Measurements from ENCODE around the gene MYL12B. TPM values are rescaled to one million over a fixed set of nuclear protein-coding genes. Genes with fewer than 3 reads are reported as not detected.
A peak's percentile ranks its signal among the peaks of the same experiment; 100 is the strongest.

MYL12B gene
- total RNA-seq, 1 experiment from 2014 or later: 166 TPM

- H3K23ac ChIP-seq (ENCODE audit: insufficient read length, low read depth, low read length): no peak overlapping the region
These were observed 949 bp upstream of the MYL12B start for GRCh38 chr18:3260995-3261372.

More at GRCh38 chr18:3260995-3261372, 949 bp upstream of the MYL12B start:
- Histone ChIP-seq H3K27me3 (ENCODE audit: insufficient read depth, low read length) (no peaks in the 10 kb centered on the region), H2AK5ac (ENCODE audit: insufficient read length, low read length) (no peak overlapping the region), H2AFZ (ENCODE audit: low read length) (no peak overlapping the region), H3T11ph (ENCODE audit: low read length) (no peak overlapping the region), H3K27ac (ENCODE audit: insufficient read length, low read depth, low read length) (peak overlapping the region; percentile 77), H3K79me1 (ENCODE audit: insufficient read depth, low read depth, low read length, poor library complexity, severe bottlenecking) (no peaks in the 10 kb centered on the region), H3K4ac (ENCODE audit: low read depth, low read length) (no peak overlapping the region), H4K20me1 (ENCODE audit: control insufficient read depth, insufficient read depth, insufficient read length) (no peaks in the 10 kb centered on the region), H2BK20ac (ENCODE audit: low read depth, low read length, poor library complexity, severe bottlenecking) (no peak overlapping the region), H4K5ac (ENCODE audit: insufficient read length, low read depth, low read length) (no peak overlapping the region), H3K23me2 (ENCODE audit: insufficient read length, low read depth, low read length, poor library complexity, severe bottlenecking) (peaks cover 4% of the 10 kb centered on the region), H4K91ac (ENCODE audit: insufficient read length, low read depth, low read length) (no peak overlapping the region), H2BK15ac (ENCODE audit: low read depth, low read length) (no peak overlapping the region), H3K9me3 (ENCODE audit: control insufficient read depth, low read depth, low read length) (no peaks in the 10 kb centered on the region), H3K9ac (ENCODE audit: extremely low read depth, insufficient read length, low read length) (peak overlapping the region; percentile 93), H3K4me1 (ENCODE audit: insufficient read depth, low read length) (peaks cover 6% of the 10 kb centered on the region; the same call in 1 of the 2 replicates), H2BK12ac (ENCODE audit: insufficient read length, low read depth, low read length) (no peak overlapping the region), H3K14ac (ENCODE audit: insufficient read depth, low read length) (no peak overlapping the region; the same call in 1 of the 2 replicates), H4K8ac (replicated peaks; ENCODE audit: insufficient read length, low read depth, low read length) (no peak overlapping the region), H3K56ac (ENCODE audit: insufficient read length, low read depth, low read length) (no peak overlapping the region), H2BK120ac (ENCODE audit: low read depth, low read length, poor library complexity, severe bottlenecking) (no peak overlapping the region), H3K79me2 (ENCODE audit: insufficient read depth, low read length) (peaks cover 28% of the 10 kb centered on the region), H2BK5ac (ENCODE audit: insufficient read length, low read length) (no peak overlapping the region), H3K4me2 (ENCODE audit: insufficient read depth, insufficient read length, low read length) (peak overlapping the region; percentile 70), H3K18ac (ENCODE audit: insufficient read length, low read depth, low read length) (no peak overlapping the region)
- Mint-ChIP-seq H3K4me3 (peak overlapping the region; percentile 80 to 90), H3K4me1 (peaks cover 46 to 58% of the 10 kb centered on the region in 2 experiments), H3K9me3 (no peaks in the 10 kb centered on the region; a peak in 2 of 5 replicates), H3K27me3 (ENCODE audit: low read depth) (no peaks in the 10 kb centered on the region), H3K36me3 (ENCODE audit: insufficient read depth in 1 of 3, low read depth in 3 of 3) (peaks cover 7 to 19% (median 18%) of the 10 kb centered on the region in 3 experiments; a peak in 5 of 7 replicates), H3K27ac (peak overlapping the region; percentile 98 to 99 (median 99))
- WGBS (ENCODE audit: extremely low coverage, insufficient read length, low lambda C conversion rate): no CpG with 5 or more reads among the region's 5 CpGs
- DNase-seq: no peak
- TF ChIP-seq CTCF (conservative IDR thresholded peaks at IDR 0.05): no peak

All from H9 (cell line).